Activated CD8-positive, alpha-beta T cell treated with anti-CD3 and anti-CD28 coated beads, Interleukin-2, amount 10 ng/mL, durations not matched to agents 7 days and 5 days (primary cell): Measurements from ENCODE around the gene PPM1H. TPM values are rescaled to one million over a fixed set of nuclear protein-coding genes. Genes with fewer than 3 reads are reported as not detected.

ENCODE experiments used
- ATAC-seq: fragments of 150-1000 bp; cut with Tn5 transposase; one replicate; pipeline ENCODE4 v1.10.0; 2021; ENCODE audit warnings: moderate library complexity
- CTCF ChIA-PET: fragments of 350-600 bp; sonication (Branson Sonifier 250); formaldehyde crosslinking; loops from one replicate; lab custom pipeline; 2021; ENCODE audit warnings: antibody characterized with exemption; lab: Charles Lee
- POLR2A ChIA-PET: fragments of 350-600 bp; sonication (Branson Sonifier 250); formaldehyde crosslinking; loops from one replicate; lab custom pipeline; 2021; ENCODE audit warnings: antibody characterized with exemption; lab: Charles Lee
- DNase-seq: peaks from one replicate; pipeline ENCODE4 v3.0.0-alpha.2; 2020
- H3K27ac Mint-ChIP-seq: one replicate; pipeline ENCODE4 v1.8.0; 2021; ENCODE audit warnings: mild to moderate bottlenecking, mixed read lengths
- H3K27me3 Mint-ChIP-seq: one replicate; pipeline ENCODE4 v1.8.0; 2021; ENCODE audit warnings: low read depth, mixed read lengths
- H3K36me3 Mint-ChIP-seq: one replicate; pipeline ENCODE4 v1.8.0; 2021; ENCODE audit warnings: low read depth, mixed read lengths
- H3K4me1 Mint-ChIP-seq: one replicate; pipeline ENCODE4 v1.8.0; 2021; ENCODE audit warnings: low read depth, mixed read lengths
- H3K4me3 Mint-ChIP-seq: one replicate; pipeline ENCODE4 v1.8.0; 2021; ENCODE audit warnings: mild to moderate bottlenecking, mixed read lengths
- H3K9me3 Mint-ChIP-seq: one replicate; pipeline ENCODE4 v1.8.0; 2022; ENCODE audit warnings: mixed read lengths; ENCODE audit not compliant: insufficient read depth
- total RNA-seq, 2 experiments: library from RNA; stranded (reverse); gene quantifications; one replicate each; pipeline ENCODE4 v1.2.3, GENCODE V29; 2021

PPM1H gene
- total RNA-seq, 2 experiments from 2014 or later, result not detected

DNA sequence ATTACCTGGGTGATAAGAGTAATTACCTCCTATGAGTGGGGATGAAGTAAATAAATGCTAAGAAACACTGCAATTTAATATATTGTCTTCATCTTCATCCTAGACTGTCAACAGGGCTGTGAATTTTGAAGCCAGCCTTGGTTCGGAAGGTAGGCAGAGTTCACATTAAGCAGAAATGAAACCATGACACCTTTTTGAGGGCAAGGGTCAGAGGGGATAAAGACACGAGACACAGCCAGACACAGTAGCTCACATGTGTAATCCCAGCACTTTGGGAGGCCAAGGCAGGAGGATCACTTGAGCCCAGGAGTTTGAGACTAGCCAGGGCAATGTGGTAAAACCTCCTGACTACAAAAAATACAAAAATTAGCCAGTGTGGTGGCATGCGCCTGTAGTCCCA is 243.6 kb downstream of the PPM1H start:
- Mint-ChIP-seq H3K4me3 (no peak overlapping the region), H3K27ac (no peak overlapping the region), H3K27me3 (peaks cover 14% of the 10 kb centered on the region), H3K4me1 (peaks cover 13% of the 10 kb centered on the region), H3K9me3 (no peaks in the 10 kb centered on the region), H3K36me3 (no peaks in the 10 kb centered on the region)
- ChIA-PET POLR2A (no interaction called here), CTCF (no interaction called here)
- DNase-seq (no peak), ATAC-seq (no peak)

- CTCF ChIA-PET, result interaction anchor here (0.6 to 0.9 kb wide), 2 partner anchors 254 to 1079 kb away, joined by 3 read pairs; no protein-coding TSS in a partner anchor
Observed at GRCh38 chr12:62689042-62689839, 245.7 kb downstream of the PPM1H start.

GRCh38 chr12:62686938-62687337 is 248.0 kb downstream of the PPM1H start:
- ATAC-seq (no peak), DNase-seq (no peak)
- ChIA-PET POLR2A (no interaction called here), CTCF (no interaction called here)
- peaks cover 11% of the 10 kb centered on the region for H3K27me3 Mint-ChIP-seq
- no peaks in the 10 kb centered on the region for H3K4me1 Mint-ChIP-seq
- no peak overlapping the region for H3K27ac Mint-ChIP-seq
- no peaks in the 10 kb centered on the region for H3K36me3 Mint-ChIP-seq
- no peak overlapping the region for H3K4me3 Mint-ChIP-seq
- no peaks in the 10 kb centered on the region for H3K9me3 Mint-ChIP-seq

More at GRCh38 chr12:62689042-62689839, 245.7 kb downstream of the PPM1H start:
- POLR2A ChIA-PET, result no interaction called here
- Mint-ChIP-seq H3K4me1 (no peaks in the 10 kb centered on the region), H3K27me3 (peaks cover 19% of the 10 kb centered on the region), H3K36me3 (no peaks in the 10 kb centered on the region), H3K27ac (no peak overlapping the region), H3K4me3 (no peak overlapping the region), H3K9me3 (no peaks in the 10 kb centered on the region)
- ATAC-seq (no peak), DNase-seq (no peak)

- Mint-ChIP-seq H3K27me3 (peaks cover 17% of the 10 kb centered on the region), H3K4me3 (no peak overlapping the region), H3K9me3 (no peaks in the 10 kb centered on the region), H3K27ac (no peak overlapping the region), H3K36me3 (no peaks in the 10 kb centered on the region), H3K4me1 (no peaks in the 10 kb centered on the region)
- ChIA-PET CTCF (no interaction called here), POLR2A (no interaction called here)
- DNase-seq, result no peak
- ATAC-seq, result no peak
Observed at GRCh38 chr12:62684570-62685295, 250.2 kb downstream of the PPM1H start.

GRCh38 chr12:62683776-62684569 is 251.0 kb downstream of the PPM1H start:
- no peak overlapping the region for H3K4me3 Mint-ChIP-seq
- no peak for DNase-seq
- no peaks in the 10 kb centered on the region for H3K36me3 Mint-ChIP-seq
- POLR2A ChIA-PET, result no interaction called here
- CTCF ChIA-PET, result no interaction called here
- ATAC-seq, result no peak
- peaks cover 17% of the 10 kb centered on the region for H3K27me3 Mint-ChIP-seq
- no peak overlapping the region for H3K27ac Mint-ChIP-seq
- no peaks in the 10 kb centered on the region for H3K4me1 Mint-ChIP-seq
- H3K9me3 Mint-ChIP-seq, result no peaks in the 10 kb centered on the region

- peaks cover 20% of the 10 kb centered on the region for H3K27me3 Mint-ChIP-seq
- H3K4me1 Mint-ChIP-seq, result no peaks in the 10 kb centered on the region
- POLR2A ChIA-PET, result no interaction called here
Observed at GRCh38 chr12:62681306-62681705, 253.6 kb downstream of the PPM1H start.

DNA sequence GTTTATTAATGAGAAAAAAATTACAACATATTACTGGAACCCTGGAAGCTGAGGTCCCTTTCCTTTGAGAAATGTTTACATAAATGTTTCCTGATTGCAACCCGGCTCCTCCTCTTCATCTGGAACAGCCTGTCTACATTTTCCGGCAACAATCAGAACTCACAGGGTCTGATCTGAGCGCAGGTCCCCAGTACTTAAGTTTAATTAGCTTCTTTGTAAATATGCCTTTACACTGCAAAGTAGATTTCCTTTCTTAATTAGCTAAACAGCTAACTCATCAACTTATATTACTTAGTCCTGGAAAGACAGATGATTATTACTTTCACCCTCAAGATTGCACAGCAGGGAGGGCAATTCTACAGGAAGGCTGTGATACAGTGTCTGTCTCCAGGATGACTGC is 255.3 kb downstream of the PPM1H start:
- ChIA-PET CTCF (no interaction called here), POLR2A (no interaction called here)
- H3K4me1 Mint-ChIP-seq, result no peaks in the 10 kb centered on the region
- no peak overlapping the region for H3K4me3 Mint-ChIP-seq
- no peaks in the 10 kb centered on the region for H3K36me3 Mint-ChIP-seq
- no peak overlapping the region for H3K27ac Mint-ChIP-seq
- H3K27me3 Mint-ChIP-seq, result peaks cover 15% of the 10 kb centered on the region
- H3K9me3 Mint-ChIP-seq, result peaks cover 6% of the 10 kb centered on the region
- ATAC-seq, result no peak
- no peak for DNase-seq

More at GRCh38 chr12:62681306-62681705, 253.6 kb downstream of the PPM1H start:
- DNase-seq (no peak), ATAC-seq (no peak)
- Mint-ChIP-seq H3K9me3 (peaks cover 6% of the 10 kb centered on the region), H3K27ac (no peak overlapping the region), H3K4me3 (no peak overlapping the region), H3K36me3 (no peaks in the 10 kb centered on the region)
- CTCF ChIA-PET, result no interaction called here

GRCh38 chr12:62677355-62677754 is 257.6 kb downstream of the PPM1H start:
- peaks cover 6% of the 10 kb centered on the region for H3K9me3 Mint-ChIP-seq
- ChIA-PET CTCF (no interaction called here), POLR2A (no interaction called here)
- no peaks in the 10 kb centered on the region for H3K4me1 Mint-ChIP-seq
- DNase-seq, result no peak
- peaks cover 15% of the 10 kb centered on the region for H3K27me3 Mint-ChIP-seq
- no peak for ATAC-seq
- no peaks in the 10 kb centered on the region for H3K36me3 Mint-ChIP-seq
- no peak overlapping the region for H3K27ac Mint-ChIP-seq
- H3K4me3 Mint-ChIP-seq, result no peak overlapping the region

DNA sequence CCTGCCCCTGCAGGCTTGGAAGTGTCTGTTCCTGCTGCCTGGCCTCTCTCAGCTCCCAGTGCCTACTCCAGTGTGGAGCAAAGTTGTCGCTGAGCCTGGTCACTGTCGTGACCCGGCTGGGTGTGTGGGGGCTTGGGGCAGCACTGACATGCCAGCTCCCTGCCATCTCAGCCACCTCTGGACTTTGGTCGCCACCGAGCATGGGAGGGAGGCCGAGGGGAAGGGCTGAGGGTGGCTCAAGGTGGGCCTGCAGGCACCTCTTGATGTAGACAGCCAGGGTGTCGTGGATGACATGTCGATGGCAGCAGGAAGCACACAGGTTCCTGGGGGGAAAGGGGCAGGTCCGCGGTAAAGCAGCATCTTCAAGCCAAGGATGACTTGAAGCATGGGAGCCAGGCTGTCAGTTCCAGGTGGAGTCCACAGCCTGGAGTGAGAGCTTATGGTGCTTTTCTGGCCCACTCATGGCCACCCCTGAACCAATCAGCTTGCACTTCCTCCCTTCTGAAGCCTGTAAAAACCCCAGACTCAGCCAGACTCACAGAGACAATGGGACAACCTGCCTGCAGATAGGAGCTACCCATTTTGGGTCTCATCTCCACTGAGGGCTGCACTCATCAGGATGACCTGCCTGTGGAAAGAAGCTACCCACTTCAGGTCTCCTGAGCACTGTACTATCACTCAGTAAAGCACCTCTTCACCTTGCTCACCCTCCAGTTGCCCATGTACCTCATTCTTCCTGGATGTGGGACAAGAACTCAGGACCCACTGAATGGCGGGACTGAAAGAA is 258.2 kb downstream of the PPM1H start:
- Mint-ChIP-seq H3K27me3 (peaks cover 16% of the 10 kb centered on the region), H3K4me1 (no peaks in the 10 kb centered on the region), H3K27ac (no peak overlapping the region), H3K9me3 (peaks cover 6% of the 10 kb centered on the region), H3K4me3 (no peak overlapping the region), H3K36me3 (no peaks in the 10 kb centered on the region)
- ATAC-seq, result no peak
- ChIA-PET CTCF (no interaction called here), POLR2A (no interaction called here)
- no peak for DNase-seq

- peaks cover 8% of the 10 kb centered on the region for H3K27me3 Mint-ChIP-seq
- H3K36me3 Mint-ChIP-seq, result no peaks in the 10 kb centered on the region
- H3K4me1 Mint-ChIP-seq, result no peaks in the 10 kb centered on the region
- ATAC-seq (no peak), DNase-seq (no peak)
- no peak overlapping the region for H3K4me3 Mint-ChIP-seq
- peaks cover 3% of the 10 kb centered on the region for H3K9me3 Mint-ChIP-seq
- CTCF ChIA-PET, result interaction anchor here (1.6 kb wide), 1 partner anchor 121 kb away, joined by 4 read pairs; no protein-coding TSS in a partner anchor
- POLR2A ChIA-PET, result no interaction called here
- no peak overlapping the region for H3K27ac Mint-ChIP-seq
Observed at GRCh38 chr12:62673028-62673815, 261.7 kb downstream of the PPM1H start.
